Endothelial cell of umbilical vein (primary cell): ENCODE results near the gene PRRG2.

Experiments used
- JUN ChIP-seq: IDR thresholded peaks from 2 replicates; pipeline ENCODE4 v1.6.1; 2011; ENCODE audit warnings: borderline replicate concordance, low read depth; ENCODE audit not compliant: insufficient read length, insufficient read depth
- POLR2A ChIP-seq: IDR thresholded peaks from 2 replicates; pipeline ENCODE4 v1.6.1; 2012; ENCODE audit warnings: low read depth, mild to moderate bottlenecking, control low read depth, low read length
- TF ChIP-seq, protein P1 (sequence below), 2 donors: IDR thresholded peaks; 1 replicate in 1 of 2; 2 replicates in 1 of 2; pipeline ENCODE4 v1.5.1; 2011; ENCODE audit warnings: low read length in 2 of 2, mild to moderate bottlenecking in 2 of 2, moderate library complexity in 2 of 2, control low read depth in 1 of 2, inconsistent platforms in 1 of 2, low read depth in 1 of 2; ENCODE audit not compliant: insufficient read depth in 1 of 2; ENCODE audit errors: extremely low read depth in 1 of 2

DNA sequence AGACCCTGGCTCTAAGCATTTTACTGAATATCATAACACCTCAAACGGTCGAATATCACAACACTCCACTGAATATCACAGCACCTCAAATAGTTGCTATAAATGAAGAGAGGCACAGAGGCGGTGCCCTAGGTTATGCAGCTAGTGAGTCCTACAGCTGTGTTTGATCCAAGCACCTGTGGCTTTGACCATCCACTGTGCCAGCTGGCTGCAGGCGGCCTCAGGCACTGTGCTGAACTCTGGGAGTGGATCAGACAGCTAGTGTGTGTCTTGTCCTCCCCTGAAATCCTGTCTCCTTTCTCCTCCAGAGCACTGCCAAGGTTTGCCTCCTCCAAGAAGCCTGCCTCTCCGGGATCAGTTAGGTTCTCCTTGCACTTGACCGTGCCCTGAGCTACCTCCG lies 8.1 kb upstream of the PRRG2 start:
- TF ChIP-seq, protein P1, sequence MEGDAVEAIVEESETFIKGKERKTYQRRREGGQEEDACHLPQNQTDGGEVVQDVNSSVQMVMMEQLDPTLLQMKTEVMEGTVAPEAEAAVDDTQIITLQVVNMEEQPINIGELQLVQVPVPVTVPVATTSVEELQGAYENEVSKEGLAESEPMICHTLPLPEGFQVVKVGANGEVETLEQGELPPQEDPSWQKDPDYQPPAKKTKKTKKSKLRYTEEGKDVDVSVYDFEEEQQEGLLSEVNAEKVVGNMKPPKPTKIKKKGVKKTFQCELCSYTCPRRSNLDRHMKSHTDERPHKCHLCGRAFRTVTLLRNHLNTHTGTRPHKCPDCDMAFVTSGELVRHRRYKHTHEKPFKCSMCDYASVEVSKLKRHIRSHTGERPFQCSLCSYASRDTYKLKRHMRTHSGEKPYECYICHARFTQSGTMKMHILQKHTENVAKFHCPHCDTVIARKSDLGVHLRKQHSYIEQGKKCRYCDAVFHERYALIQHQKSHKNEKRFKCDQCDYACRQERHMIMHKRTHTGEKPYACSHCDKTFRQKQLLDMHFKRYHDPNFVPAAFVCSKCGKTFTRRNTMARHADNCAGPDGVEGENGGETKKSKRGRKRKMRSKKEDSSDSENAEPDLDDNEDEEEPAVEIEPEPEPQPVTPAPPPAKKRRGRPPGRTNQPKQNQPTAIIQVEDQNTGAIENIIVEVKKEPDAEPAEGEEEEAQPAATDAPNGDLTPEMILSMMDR (IDR thresholded peaks at IDR 0.05; ENCODE audit: extremely low read depth in 1 of 2, insufficient read depth in 1 of 2, low read depth in 1 of 2, low read length in 2 of 2), result no peak
- TF ChIP-seq JUN (no peak), POLR2A (no peak)
